HFF-Myc (cell line): ENCODE measurements around the gene CCDC148.

Source experiments
- DNase-seq: peaks from one replicate; pipeline ENCODE4 v3.0.0-alpha.2; 2011; ENCODE audit warnings: low read depth; ENCODE audit errors: extremely low read depth
- H3K4me3 ChIP-seq: replicated peaks from 2 replicates; pipeline ENCODE4 v1.5.1; 2011; ENCODE audit warnings: low read depth, mild to moderate bottlenecking, control low read depth, low read length
- CTCF ChIP-seq: IDR thresholded peaks from 2 replicates; pipeline ENCODE4 v1.5.1; 2012; ENCODE audit warnings: mild to moderate bottlenecking, low read depth, low read length, control low read depth; ENCODE audit errors: missing control alignments

The CCDC148 gene

GRCh38 chr2:158172719-158173118 lies 283.8 kb downstream of the CCDC148 start:
- no peak for DNase-seq
- no peak for TF ChIP-seq CTCF
- H3K4me3 ChIP-seq = no peak overlapping the region

GRCh38 chr2:158154596-158154995 lies 302.0 kb downstream of the CCDC148 start:
- TF ChIP-seq CTCF = no peak
- no peak for DNase-seq
- no peak overlapping the region for H3K4me3 ChIP-seq

GRCh38 chr2:158153270-158154015 lies 303.1 kb downstream of the CCDC148 start:
- no peak for TF ChIP-seq CTCF
- no peak for DNase-seq
- no peak overlapping the region for H3K4me3 ChIP-seq

- DNase-seq = no peak
- no peak for TF ChIP-seq CTCF
- H3K4me3 ChIP-seq = no peak overlapping the region
These were observed 311.5 kb downstream of the CCDC148 start for GRCh38 chr2:158144914-158145625.

GRCh38 chr2:158143703-158144360 lies 312.7 kb downstream of the CCDC148 start:
- H3K4me3 ChIP-seq = no peak overlapping the region
- no peak for TF ChIP-seq CTCF
- no peak for DNase-seq

- H3K4me3 ChIP-seq = no peak overlapping the region
- no peak for DNase-seq
- no peak for TF ChIP-seq CTCF
These were observed 313.8 kb downstream of the CCDC148 start for GRCh38 chr2:158142568-158143332.
